GM18861 (cell line): Measurements from ENCODE around the gene SF3A2.

Experiments used
- ATAC-seq: cut with Tn5 transposase; IDR thresholded peaks from one replicate; pipeline ENCODE4 v1.9.1; 2021; ENCODE audit not compliant: unreplicated experiment

Gene SF3A2

DNA sequence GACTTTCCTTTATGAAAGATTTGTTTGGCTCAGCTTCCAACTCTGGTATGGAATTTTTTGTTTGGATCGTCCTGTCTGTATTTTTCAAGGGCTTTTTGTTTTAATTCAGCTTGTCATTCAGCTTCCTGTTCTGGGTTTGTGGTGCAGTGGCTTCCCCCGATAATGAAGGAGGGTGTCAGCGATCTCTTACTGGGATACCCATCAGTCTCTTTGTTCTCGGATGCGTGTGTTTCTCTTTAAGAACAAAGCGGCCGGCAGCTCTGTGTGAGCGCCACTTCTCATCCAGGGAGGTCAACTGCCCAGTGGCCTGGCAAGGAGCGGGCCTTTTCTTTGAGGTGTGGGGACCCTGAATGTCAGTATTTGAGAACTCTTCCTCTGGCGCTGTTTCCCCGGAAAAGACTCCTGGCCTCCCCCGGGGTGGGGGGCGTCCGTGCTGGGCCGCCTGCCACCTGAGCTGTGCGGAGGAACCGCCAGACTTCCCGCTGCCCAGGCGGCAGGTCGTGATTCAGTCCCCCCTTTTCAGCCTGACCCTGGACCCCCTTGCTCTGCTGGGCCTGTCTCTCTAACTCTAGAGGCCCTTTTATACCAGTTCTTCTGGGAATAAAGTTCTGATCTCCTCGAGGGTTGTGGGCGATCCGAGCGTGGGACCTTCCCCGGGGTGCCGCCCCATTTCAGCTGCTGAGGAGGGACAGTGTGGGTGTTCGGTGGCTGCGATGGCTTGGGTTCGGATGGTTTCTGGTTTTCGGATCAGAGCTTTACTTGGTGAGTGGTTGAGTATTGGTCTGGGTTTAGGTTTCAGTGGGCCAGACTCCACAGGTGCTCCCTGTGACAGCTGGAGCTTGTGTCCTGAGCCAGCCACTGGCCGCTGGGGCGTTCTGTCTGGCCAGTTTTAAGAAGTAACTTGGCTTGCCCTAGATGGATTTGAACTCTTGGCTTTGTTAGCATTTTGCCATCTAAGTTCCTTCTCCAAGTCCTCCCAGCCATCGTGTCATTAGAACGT, 3.4 kb downstream of the SF3A2 start:
- no peak for ATAC-seq

DNA sequence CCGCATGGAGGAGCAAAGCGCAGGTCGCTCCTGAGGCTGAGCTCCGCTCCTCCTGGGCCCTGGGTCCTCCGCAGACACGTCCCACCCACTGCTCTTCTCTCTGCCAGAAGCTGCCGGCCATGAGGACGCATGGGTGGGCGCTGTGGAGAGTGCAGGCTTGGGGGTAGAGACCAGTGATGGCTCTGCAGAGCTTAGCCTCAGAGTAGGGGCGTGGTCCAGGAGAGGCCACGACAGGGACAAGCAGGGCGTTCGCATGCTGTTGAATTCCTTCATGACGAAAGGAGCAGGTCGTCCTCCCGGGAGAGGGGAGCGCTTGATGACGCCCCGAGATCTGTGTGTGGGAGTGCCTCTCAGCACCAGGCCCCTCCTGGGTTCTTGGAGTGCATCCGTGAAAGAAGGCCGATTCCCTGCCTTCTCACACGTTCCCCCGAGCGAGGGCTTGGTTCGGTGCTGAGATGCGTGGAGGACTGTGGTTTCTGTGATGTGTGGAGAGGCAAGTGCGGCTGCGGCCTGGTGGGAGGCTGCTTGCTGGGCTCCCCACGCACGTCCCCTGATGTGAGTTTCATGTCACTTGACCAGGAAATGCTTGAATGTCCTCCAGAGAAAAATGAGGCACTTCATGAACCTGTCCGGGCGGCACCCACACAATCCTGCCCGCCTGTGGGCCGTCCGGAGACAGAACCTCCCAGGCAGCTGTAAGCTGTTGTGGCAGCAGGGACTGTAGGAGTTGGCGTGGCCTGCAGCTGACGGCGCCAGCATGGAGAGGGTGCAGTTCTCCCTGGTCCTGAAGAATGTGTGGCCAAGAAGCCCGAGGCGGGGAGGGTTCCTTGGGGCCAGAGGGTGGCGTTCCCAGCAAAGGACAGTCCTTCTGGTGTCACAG, 4.5 kb downstream of the SF3A2 start:
- ATAC-seq = no peak

DNA sequence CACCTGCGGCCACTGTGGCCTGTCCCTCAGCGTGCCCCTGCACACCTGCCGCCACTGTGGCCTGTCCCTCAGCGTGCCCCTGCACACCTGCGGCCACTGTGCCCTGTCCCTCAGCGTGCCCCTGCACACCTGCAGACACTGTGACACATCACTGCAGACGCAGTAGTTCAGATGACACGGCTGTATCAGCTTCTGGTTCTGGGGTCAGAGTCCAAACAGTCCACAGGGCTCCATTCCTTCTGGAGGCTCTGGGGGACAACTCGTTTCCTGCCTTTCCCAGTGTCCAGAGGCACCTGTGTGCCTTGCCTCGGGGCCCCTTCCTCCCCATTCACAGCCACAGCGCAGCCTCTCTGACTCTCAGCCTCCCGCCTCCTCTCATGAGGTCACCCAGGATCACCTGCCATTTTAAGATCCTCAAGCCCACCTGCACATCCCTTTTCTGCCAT, 5.5 kb downstream of the SF3A2 start:
- no peak for ATAC-seq

DNA sequence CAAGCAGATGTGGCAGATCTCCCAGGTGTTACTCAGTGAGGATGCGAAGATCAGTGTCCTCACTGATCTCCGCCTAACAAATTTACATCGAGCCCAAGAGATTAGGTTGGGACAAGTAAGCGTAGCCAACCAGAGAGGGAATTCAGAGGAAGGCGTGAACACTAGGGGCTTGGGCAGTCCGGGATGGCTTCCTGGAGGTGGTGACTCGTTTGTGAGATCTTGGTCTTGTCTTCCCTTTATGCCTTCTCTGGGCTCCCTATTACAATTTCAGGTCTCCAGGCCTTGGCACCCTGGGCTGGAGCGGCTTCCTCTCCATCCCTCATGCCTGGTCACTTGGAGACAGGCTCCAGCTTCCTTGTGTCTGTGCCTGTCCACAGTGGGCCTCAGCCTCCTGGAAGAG, 6.2 kb downstream of the SF3A2 start:
- ATAC-seq = no peak

DNA sequence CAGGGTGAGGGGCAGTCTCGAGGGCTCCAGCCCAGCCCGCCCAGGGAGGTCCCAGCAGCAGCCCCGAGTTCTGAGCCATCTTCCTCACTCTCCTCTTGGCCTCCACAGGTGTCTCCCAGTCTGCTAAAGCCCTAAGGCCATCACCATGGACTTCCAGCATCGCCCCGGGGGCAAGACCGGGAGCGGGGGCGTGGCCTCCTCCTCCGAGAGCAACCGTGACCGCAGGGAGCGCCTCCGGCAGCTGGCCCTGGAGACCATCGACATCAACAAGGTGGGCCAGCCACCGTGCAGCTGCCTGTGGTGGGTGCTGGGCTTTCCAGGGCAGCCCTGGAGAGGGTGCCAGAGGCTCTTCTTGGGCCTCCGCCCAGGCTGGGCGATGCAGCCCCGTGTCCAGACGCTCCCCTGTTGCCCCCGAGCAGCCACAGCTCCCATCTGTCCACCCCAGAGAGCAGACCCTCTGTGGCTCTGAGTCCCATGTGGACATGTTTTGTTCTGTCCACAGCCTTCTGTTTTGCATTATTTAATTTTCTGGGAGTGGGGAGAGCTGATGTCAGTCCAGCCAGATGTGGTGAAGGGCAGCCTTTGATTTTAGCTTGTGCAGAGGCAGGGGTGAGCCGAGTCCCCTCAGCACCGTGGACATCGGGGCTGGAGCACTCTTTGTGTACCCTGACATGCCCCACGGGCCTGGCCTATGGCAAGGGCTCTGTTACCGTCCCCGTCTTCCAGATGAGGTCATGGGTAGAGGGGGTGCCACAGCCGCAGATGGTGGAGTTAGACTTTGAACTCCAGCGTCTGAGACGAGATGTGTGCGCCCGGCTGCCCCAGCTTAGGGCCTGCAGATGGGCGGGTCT, 6.9 kb downstream of the SF3A2 start:
- ATAC-seq = no peak

DNA sequence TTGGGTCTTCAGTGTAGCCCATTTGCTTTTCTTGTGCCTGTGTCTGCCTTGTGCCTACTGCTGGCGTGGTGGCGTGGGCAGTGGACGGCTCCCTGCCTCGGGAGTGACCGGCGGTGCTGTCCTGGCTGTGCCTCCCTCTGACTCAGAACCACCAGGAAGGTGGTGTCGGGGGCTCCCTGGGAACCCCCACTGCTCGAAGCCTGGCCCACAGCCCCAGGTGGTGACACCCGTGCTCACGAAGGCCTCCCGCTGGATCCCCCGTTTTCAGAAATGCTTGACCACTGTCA, 7.4 kb downstream of the SF3A2 start:
- ATAC-seq = no peak

DNA sequence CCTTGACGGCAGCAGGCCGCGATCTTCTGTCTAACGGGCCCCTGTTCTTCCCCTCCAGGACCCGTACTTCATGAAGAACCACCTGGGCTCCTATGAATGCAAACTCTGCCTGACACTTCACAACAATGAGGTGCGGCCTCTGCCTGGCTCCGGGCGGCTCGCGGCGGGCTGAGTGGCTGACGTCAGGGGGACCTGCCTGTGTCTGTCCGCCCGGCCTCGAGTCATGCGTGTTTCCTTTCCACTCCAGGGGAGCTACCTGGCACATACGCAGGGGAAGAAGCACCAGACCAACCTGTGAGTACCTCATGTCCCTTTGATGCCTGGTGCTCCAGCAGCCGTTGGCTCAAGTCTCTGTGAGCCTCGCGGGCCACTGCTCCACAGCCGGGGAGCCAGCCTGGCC, 7.9 kb downstream of the SF3A2 start:
- ATAC-seq = no peak

DNA sequence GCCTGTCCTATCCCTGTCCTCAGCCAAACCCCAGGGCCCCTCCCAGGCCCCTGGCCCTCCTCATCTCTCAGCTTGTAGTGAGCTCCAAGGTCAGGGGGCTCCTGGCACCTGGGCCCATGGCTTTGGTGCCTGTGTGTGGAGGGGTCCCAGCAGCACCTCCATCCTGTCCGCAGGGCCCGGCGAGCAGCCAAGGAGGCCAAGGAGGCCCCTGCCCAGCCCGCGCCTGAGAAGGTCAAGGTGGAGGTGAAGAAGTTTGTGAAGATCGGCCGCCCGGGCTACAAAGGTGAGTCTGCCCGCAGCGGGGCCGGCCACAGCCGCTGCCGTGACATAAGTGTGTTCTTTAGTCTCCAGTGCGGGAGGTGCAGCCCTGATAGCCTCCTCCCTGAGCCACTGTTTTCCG, 8.6 kb downstream of the SF3A2 start:
- ATAC-seq = no peak

DNA sequence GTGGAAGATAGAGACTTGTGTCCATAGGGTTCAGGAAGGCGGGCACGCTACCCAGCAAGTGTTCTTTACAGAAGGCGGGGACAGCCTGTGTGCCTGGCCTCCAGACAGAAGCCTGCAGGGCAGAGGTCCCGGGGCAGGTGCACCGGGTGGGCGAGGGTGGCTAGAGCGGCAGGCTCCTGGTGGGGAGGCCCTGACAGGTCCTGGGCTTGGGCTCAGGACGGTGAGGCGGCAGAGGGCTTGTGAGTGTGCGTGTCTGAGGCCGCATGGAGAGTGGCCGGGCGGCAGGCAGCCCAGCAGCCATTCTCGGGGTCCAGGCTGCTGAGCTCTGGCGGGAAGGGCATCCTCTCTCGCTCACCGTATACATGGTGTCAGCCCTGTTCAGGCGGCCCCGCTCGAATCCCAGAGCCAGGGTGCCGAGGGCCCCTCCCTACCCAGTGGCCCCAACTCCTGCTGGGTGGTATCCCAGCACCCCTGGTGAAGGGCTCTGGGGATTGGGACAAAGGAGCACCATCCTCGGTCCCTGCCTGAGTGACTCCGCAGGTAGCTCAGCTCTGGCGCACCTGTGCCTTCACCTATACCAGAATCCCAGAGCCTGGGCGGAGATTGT, 9.5 kb downstream of the SF3A2 start:
- no peak for ATAC-seq

DNA sequence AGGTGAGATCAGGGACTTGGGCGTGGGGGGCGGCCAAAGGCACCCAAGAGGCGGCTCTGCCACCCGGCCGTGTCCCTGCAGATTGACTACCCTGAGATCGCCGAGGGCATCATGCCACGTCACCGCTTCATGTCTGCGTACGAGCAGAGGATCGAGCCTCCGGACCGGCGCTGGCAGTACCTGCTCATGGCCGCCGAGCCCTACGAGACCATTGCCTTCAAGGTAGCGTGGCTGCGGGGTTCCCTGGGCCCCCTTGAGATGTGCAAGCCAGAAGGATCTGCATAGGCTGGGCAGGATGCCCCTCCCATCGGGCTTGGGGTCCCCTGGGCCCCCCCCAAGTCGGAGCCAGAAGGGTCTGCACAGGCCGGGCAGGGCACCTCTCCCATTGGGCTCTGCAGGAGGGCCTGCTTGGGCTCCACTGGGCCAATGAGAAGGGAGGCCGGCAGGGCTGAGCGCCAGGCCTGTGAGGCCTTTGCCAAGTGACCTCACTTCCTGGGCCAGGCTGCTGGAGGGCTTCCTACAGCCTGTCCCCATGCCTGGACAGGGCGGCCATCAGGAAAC, 10.3 kb downstream of the SF3A2 start:
- no peak for ATAC-seq

DNA sequence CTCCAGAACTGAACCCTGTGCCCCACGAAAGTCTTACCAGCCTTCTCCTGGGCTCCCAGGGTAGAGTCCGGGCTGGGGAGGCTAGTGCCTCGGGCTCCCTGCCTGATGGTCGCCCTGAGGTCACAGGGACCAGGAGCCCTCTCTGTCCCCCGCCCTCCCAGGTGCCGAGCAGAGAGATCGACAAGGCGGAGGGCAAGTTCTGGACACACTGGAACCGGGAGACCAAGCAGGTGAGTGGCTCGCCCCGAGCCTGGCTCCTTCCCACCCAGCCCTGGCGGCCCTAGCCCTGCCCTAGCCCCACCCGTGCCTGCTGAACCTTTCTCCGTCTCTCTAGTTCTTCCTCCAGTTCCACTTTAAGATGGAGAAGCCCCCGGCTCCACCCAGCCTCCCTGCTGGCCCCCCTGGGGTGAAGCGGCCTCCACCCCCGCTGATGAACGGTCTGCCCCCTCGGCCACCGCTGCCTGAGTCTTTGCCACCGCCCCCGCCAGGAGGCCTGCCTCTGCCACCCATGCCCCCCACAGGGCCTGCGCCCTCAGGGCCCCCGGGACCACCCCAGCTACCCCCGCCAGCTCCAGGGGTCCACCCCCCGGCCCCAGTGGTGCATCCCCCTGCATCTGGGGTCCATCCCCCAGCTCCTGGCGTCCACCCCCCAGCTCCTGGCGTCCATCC, 10.9 kb downstream of the SF3A2 start:
- no peak for ATAC-seq

DNA sequence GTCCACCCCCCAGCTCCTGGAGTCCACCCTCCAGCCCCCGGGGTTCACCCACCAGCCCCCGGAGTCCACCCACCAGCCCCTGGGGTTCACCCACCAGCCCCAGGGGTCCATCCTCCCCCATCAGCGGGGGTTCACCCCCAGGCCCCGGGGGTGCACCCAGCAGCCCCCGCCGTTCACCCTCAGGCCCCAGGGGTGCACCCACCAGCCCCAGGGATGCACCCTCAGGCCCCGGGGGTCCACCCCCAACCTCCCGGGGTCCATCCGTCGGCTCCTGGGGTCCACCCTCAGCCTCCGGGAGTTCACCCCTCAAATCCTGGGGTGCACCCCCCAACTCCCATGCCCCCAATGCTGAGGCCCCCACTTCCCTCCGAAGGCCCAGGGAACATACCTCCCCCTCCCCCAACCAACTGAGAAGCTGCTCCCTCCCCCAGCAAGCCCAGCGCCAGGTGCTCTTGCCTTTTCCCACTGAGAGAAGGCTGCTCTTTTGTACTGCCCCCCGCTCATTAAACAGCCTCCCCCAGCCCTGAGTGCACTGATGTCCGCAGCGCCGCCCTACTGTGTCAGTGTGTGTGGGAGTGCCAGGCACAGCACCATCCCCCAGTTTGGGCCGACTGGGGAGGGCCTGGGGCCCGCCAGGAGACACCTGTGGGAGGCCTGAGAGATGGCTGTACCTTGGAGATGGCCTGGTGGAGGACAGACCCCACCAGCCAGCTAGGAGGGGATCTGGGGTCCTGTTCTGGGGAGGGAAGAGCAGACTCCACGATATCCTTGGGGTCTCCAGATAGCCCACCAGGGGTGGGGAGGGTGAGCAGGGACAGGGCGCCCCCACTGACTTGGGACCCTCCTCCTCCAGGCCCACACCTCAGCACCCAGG, 11.7 kb downstream of the SF3A2 start:
- ATAC-seq = no peak

DNA sequence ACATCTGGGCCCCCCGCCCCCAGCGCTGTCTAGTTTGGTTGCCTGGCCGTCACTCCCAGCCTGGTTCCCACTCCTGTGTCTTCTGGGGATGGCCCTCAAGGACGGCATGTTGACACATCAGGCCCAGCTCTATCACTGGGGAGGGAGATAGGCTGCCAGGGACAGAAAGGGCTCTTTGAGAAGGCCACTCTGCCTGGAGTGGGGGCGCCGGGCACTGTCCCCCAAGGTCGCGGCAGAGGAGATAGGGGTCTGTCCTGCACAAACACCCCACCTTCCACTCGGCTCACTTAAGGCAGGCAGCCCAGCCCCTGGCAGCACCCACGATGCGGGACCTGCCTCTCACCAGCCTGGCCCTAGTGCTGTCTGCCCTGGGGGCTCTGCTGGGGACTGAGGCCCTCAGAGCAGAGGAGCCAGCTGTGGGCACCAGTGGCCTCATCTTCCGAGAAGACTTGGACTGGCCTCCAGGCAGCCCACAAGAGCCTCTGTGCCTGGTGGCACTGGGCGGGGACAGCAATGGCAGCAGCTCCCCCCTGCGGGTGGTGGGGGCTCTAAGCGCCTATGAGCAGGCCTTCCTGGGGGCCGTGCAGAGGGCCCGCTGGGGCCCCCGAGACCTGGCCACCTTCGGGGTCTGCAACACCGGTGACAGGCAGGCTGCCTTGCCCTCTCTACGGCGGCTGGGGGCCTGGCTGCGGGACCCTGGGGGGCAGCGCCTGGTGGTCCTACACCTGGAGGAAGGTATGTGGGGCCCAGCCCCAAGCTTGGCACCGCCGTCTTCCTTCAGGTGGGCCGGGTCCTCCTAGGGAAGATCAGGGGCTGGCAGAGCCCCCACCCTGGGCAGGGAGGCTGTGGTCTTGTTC, 12.6 kb downstream of the SF3A2 start, which contains the start of gene AMH:
Gene AMH (plus strand): TSS at position 314 of the 857 bp plus-strand sequence. CDS start 10 bp downstream, at position 324.
- ATAC-seq = no peak

DNA sequence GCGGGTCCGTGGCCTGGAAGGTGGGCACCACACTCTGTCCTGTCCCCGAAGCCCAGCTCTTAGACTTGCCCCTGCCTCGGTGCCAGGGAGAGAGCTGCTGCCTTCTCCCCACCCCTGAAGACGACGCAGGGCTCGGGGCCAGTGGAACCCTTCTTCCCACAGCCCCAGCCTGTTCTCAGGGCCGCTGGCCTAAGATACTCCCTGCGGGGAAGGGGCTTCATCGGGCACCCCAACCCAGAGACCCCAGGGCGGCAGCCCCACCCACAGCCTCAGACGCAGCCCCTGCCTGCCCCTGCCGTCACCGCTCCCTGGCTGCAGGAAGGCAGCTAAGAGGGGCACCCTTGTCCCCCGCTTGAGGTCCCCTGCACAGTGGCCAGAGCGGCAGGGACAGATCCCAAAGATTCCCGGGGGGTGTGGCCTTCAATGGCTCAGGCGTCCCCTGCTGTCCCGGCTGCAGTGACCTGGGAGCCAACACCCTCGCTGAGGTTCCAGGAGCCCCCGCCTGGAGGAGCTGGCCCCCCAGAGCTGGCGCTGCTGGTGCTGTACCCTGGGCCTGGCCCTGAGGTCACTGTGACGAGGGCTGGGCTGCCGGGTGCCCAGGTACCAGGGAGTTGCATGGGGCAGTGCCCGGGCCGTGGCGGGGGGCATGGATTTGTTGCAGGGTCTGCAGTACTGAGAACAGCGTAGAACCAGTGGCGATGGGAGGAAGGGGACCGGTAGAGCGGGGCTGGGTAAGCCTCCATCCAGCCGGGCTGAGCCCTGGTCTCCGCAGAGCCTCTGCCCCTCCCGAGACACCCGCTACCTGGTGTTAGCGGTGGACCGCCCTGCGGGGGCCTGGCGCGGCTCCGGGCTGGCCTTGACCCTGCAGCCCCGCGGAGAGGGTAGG, 13.5 kb downstream of the SF3A2 start:
- ATAC-seq = no peak

DNA sequence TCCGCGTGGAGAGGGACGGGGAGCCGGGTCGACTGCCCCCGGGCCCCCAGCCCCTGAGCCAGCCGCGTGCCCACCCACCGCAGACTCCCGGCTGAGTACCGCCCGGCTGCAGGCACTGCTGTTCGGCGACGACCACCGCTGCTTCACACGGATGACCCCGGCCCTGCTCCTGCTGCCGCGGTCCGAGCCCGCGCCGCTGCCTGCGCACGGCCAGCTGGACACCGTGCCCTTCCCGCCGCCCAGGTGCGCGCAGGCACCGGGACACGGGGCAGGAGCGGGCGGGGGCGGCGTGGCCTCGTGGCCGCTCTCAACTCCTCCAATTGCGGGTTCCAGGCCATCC, 14.1 kb downstream of the SF3A2 start:
- no peak for ATAC-seq

DNA sequence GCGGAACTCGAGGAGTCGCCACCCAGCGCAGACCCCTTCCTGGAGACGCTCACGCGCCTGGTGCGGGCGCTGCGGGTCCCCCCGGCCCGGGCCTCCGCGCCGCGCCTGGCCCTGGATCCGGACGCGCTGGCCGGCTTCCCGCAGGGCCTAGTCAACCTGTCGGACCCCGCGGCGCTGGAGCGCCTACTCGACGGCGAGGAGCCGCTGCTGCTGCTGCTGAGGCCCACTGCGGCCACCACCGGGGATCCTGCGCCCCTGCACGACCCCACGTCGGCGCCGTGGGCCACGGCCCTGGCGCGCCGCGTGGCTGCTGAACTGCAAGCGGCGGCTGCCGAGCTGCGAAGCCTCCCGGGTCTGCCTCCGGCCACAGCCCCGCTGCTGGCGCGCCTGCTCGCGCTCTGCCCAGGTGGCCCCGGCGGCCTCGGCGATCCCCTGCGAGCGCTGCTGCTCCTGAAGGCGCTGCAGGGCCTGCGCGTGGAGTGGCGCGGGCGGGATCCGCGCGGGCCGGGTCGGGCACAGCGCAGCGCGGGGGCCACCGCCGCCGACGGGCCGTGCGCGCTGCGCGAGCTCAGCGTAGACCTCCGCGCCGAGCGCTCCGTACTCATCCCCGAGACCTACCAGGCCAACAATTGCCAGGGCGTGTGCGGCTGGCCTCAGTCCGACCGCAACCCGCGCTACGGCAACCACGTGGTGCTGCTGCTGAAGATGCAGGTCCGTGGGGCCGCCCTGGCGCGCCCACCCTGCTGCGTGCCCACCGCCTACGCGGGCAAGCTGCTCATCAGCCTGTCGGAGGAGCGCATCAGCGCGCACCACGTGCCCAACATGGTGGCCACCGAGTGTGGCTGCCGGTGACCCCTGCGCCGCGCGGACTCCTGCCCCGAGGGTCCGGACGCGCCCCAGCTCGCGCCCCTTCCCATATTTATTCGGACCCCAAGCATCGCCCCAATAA, 14.8 kb downstream of the SF3A2 start:
- ATAC-seq = no peak
